Lung (tissue), 12 donors: ENCODE data around the gene PDZD2. TPM values are rescaled to one million over a fixed set of nuclear protein-coding genes. Genes with fewer than 3 reads are reported as not detected.

Source experiments
- ATAC-seq: fragments of 200-7000 bp; cut with Tn5 transposase; one replicate; pipeline ENCODE4 v1.9.1; 2020; ENCODE audit warnings: moderate number of reproducible peaks; ENCODE audit not compliant: insufficient read depth, low FRiP score
- DNase-seq, 3 donors: peaks; one replicate each; pipeline ENCODE4 v3.0.0-alpha.2; 2013 to 2017
- H3K27ac ChIP-seq, 2 donors: one replicate each; pipeline ENCODE4 v1.5.1; 2013; ENCODE audit warnings: mild to moderate bottlenecking in 2 of 2, moderate library complexity in 2 of 2, control low read depth in 1 of 2, inconsistent platforms in 1 of 2, low read depth in 1 of 2, low read length in 1 of 2
- H3K27me3 ChIP-seq, 3 donors: one replicate each; pipeline ENCODE4 v1.5.1; 2013; ENCODE audit warnings: low read length in 2 of 3; ENCODE audit not compliant: control insufficient read depth in 3 of 3, insufficient read depth in 3 of 3
- H3K36me3 ChIP-seq, 4 donors: one replicate each; pipeline ENCODE4 v1.5.1; 2013; ENCODE audit warnings: low read length in 4 of 4, mild to moderate bottlenecking in 1 of 4, moderate library complexity in 1 of 4; ENCODE audit not compliant: control insufficient read depth in 4 of 4, insufficient read depth in 4 of 4
- H3K4me1 ChIP-seq, 5 donors: one replicate each; pipeline ENCODE4 v1.5.1; 2013; ENCODE audit warnings: low read length in 5 of 5, mild to moderate bottlenecking in 2 of 5, moderate library complexity in 1 of 5; ENCODE audit not compliant: control insufficient read depth in 5 of 5, insufficient read depth in 5 of 5
- H3K4me3 ChIP-seq: one replicate; pipeline ENCODE4 v1.5.1; 2013; ENCODE audit warnings: mild to moderate bottlenecking, control low read depth, moderate library complexity
- H3K9ac ChIP-seq, 2 donors: one replicate each; pipeline ENCODE4 v1.5.1; 2013; ENCODE audit warnings: low read length in 2 of 2, control low read depth in 1 of 2; ENCODE audit not compliant: insufficient read depth in 1 of 2
- H3K9me3 ChIP-seq, 4 donors: one replicate each; pipeline ENCODE4 v1.5.1; 2013; ENCODE audit warnings: low read length in 3 of 4, mild to moderate bottlenecking in 1 of 4, moderate library complexity in 1 of 4; ENCODE audit not compliant: control insufficient read depth in 4 of 4, insufficient read depth in 3 of 4
- CTCF ChIP-seq: IDR thresholded peaks from 2 replicates; pipeline ENCODE4 v1.5.1; 2012; ENCODE audit warnings: mild to moderate bottlenecking; ENCODE audit errors: control extremely low read depth, extremely low read depth
- WGBS, 2 donors: extraction: QIAGEN DNeasy Blood & Tissue Kit; methylation state at CpG; one replicate each; pipeline ENCODE4 v1.1.7; 2013; 5-methylcytosine and 5-hydroxymethylcytosine counted together
- polyA plus RNA-seq, 2 donors: library from polyadenylated mRNA; stranded (reverse); fragments of 200-250 nt; gene quantifications; one replicate each; pipeline ENCODE4 v1.2.1, GENCODE V29; 2013
- total RNA-seq, 2 donors: library from RNA; depleted of rRNA in 1 of 2; stranded (reverse); fragments of >200 nt in 1 of 2; gene quantifications; one replicate each; pipeline ENCODE4 v1.2.1, GENCODE V29; 2014 to 2021
- donor health status: control.
- donor health status: control.
- donor health status: Bipolar disorder and iron deficiency.
- donor health status: healthy.
- donor health status: DM: yes; HTN: yes; CAD: no.

The PDZD2 gene
- total and polyA plus RNA-seq, 4 donors: 9.2 to 56.3 (median 24.8) TPM

- Histone ChIP-seq H3K9me3 (peaks cover 0 to 1% (median 0%) of the 10 kb centered on the region in 4 donors), H3K4me3 (no peak overlapping the region), H3K27me3 (no peaks in the 10 kb centered on the region), H3K27ac (peak overlapping the region; percentile 21 to 71), H3K9ac (no peak overlapping the region), H3K4me1 (peaks cover 0 to 24% (median 15%) of the 10 kb centered on the region in 5 donors), H3K36me3 (no peaks in the 10 kb centered on the region)
- WGBS, 2 donors: 83 to 88% methylated on average over 2 of the region's 2 CpGs
- no peak for ATAC-seq
- no peak for TF ChIP-seq CTCF
- DNase-seq: no peak
Observed at GRCh38 chr5:31964007-31964360, 325.1 kb downstream of the PDZD2 start.

- 90 to 95% methylated on average over 6 of the region's 6 CpGs for WGBS, 2 donors
- H3K27me3 ChIP-seq: no peaks in the 10 kb centered on the region
- TF ChIP-seq CTCF: no peak
- no peak overlapping the region for H3K4me3 ChIP-seq
- H3K9me3 ChIP-seq: peaks cover 0 to 2% (median 0%) of the 10 kb centered on the region in 4 donors
- no peak overlapping the region for H3K9ac ChIP-seq
- ATAC-seq (no peak), DNase-seq (no peak)
- no peaks in the 10 kb centered on the region for H3K36me3 ChIP-seq
- peak overlapping the region in 1 of 2 donors; percentile 35 for H3K27ac ChIP-seq
- peaks cover 0 to 24% (median 14%) of the 10 kb centered on the region in 5 donors for H3K4me1 ChIP-seq
Observed at GRCh38 chr5:31965227-31965626, 326.3 kb downstream of the PDZD2 start.

GRCh38 chr5:31966936-31967335 lies 328.0 kb downstream of the PDZD2 start:
- no peaks in the 10 kb centered on the region for H3K27me3 ChIP-seq
- no peak for ATAC-seq
- H3K27ac ChIP-seq: no peak overlapping the region
- 94 to 95% methylated on average over 5 of the region's 5 CpGs for WGBS, 2 donors
- no peak overlapping the region for H3K4me3 ChIP-seq
- no peak for DNase-seq
- TF ChIP-seq CTCF: no peak
- no peaks in the 10 kb centered on the region for H3K36me3 ChIP-seq
- peaks cover 0 to 24% (median 14%) of the 10 kb centered on the region in 5 donors for H3K4me1 ChIP-seq
- peaks cover 0 to 2% (median 0%) of the 10 kb centered on the region in 4 donors for H3K9me3 ChIP-seq
- H3K9ac ChIP-seq: no peak overlapping the region

DNA sequence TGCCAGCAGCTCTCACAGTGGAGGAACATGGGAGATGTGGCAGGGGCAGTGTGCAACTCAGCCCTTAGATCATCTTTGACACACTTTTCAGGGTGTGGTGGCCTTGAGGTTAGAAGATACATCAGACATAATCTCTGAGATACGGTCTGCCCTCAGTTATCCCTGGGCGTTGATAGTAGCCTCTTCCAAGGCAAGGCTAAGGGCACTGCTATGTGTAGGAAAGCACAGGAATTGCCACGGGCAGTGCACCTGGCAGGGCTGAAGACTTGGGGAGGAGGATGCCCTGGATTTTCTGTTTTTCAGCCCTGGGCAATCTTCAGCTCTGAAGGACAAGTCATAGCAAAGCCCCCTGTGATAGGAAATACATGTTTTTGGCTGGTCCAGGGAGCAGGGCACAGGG lies 328.5 kb downstream of the PDZD2 start:
- H3K9me3 ChIP-seq: peaks cover 0 to 2% (median 0%) of the 10 kb centered on the region in 4 donors
- no peaks in the 10 kb centered on the region for H3K36me3 ChIP-seq
- no peak overlapping the region for H3K4me3 ChIP-seq
- WGBS, 2 donors: 95 to 97% methylated on average over 3 of the region's 3 CpGs
- no peaks in the 10 kb centered on the region for H3K27me3 ChIP-seq
- no peak for ATAC-seq
- H3K4me1 ChIP-seq: peaks cover 0 to 20% (median 9%) of the 10 kb centered on the region in 5 donors
- no peak overlapping the region for H3K27ac ChIP-seq
- H3K9ac ChIP-seq: no peak overlapping the region
- no peak for TF ChIP-seq CTCF
- no peak for DNase-seq
